Testis (tissue), 3 donors: ENCODE results near the gene SMYD3. TPM values are rescaled to one million over a fixed set of nuclear protein-coding genes. Genes with fewer than 3 reads are reported as not detected.

Experiments used
- DNase-seq: peaks from one replicate; pipeline ENCODE4 v3.0.0-alpha.2; 2019
- H3K27ac ChIP-seq, 2 donors: fragments of 200-600 bp; sonication (generic); one replicate each; pipeline ENCODE4 v1.5.1; 2019
- H3K27me3 ChIP-seq: fragments of 200-600 bp; sonication (generic); one replicate; pipeline ENCODE4 v1.5.1; 2019
- H3K36me3 ChIP-seq: fragments of 200-600 bp; sonication (generic); one replicate; pipeline ENCODE4 v1.5.1; 2017; ENCODE audit warnings: low read depth; ENCODE audit errors: missing control alignments
- H3K4me1 ChIP-seq: fragments of 200-600 bp; sonication (generic); one replicate; pipeline ENCODE4 v1.5.1; 2019
- H3K4me3 ChIP-seq, 2 donors: fragments of 200-600 bp; sonication (generic); one replicate each; pipeline ENCODE4 v1.5.1; 2017 to 2019
- H3K9me3 ChIP-seq: fragments of 200-600 bp; sonication (generic); one replicate; pipeline ENCODE4 v1.5.1; 2017
- CTCF ChIP-seq, 3 experiments: fragments of 450-650 bp in 2 of 3; fragments of 200-600 bp in 1 of 3; sonication (generic) in 1 of 3; IDR thresholded peaks; one replicate each; pipeline ENCODE4 v1.5.1; 2016 to 2019; ENCODE audit warnings: antibody characterized with exemption in 3 of 3, mild to moderate bottlenecking in 2 of 3, moderate library complexity in 1 of 3
- POLR2A ChIP-seq: fragments of 450-650 bp; IDR thresholded peaks from one replicate; pipeline ENCODE4 v1.6.1; 2017; ENCODE audit warnings: antibody characterized with exemption, mild to moderate bottlenecking, moderate library complexity
- WGBS, 2 donors: methylation state at CpG; one replicate each; pipeline ENCODE4 v1.1.5; 2018; 5-methylcytosine and 5-hydroxymethylcytosine counted together
- intact Hi-C: fragments of 100-400 bp; cut with DNase I; formaldehyde crosslinking; loops from one replicate; pipeline ENCODE4 v1.15.1; 2023; ENCODE audit warnings: low total_unique reads
- polyA plus RNA-seq: library from polyadenylated mRNA; stranded (reverse); fragments of 350-450 nt; fragmentation: Illumina TruSeq; extraction: RNeasy Lipid Tissue Mini Kit (QIAGEN cat#74804); gene quantifications from one replicate; pipeline ENCODE4 v1.2.3, GENCODE V29; 2014; ENCODE audit warnings: low read depth, low replicate concordance; ENCODE audit not compliant: insufficient read depth
- total RNA-seq, 2 donors: library from RNA; depleted of rRNA; stranded (reverse); fragments of >200 nt; gene quantifications; one replicate each; pipeline ENCODE4 v1.2.3, GENCODE V29; 2016

The SMYD3 gene
- total and polyA plus RNA-seq, 3 donors from 2014 or later = 23.0 to 38.8 (median 38.7) TPM

GRCh38 chr1:246099570-246099969 lies 407.5 kb downstream of the SMYD3 start:
- Histone ChIP-seq H3K27ac (no peak overlapping the region), H3K36me3 (no peaks in the 10 kb centered on the region), H3K4me1 (peaks cover 10% of the 10 kb centered on the region), H3K4me3 (no peak overlapping the region), H3K27me3 (no peaks in the 10 kb centered on the region), H3K9me3 (no peaks in the 10 kb centered on the region)
- 85 to 90% methylated on average over 3 of the region's 3 CpGs for WGBS, 2 donors
- no peak for DNase-seq
- TF ChIP-seq POLR2A = no peak
- no peak for TF ChIP-seq CTCF (IDR thresholded peaks at IDR 0.05)
- intact Hi-C loops = no loop called here

- TF ChIP-seq POLR2A (no peak), CTCF (IDR thresholded peaks at IDR 0.05) (no peak)
- intact Hi-C loops = no loop called here
- Histone ChIP-seq H3K4me1 (peaks cover 10% of the 10 kb centered on the region), H3K36me3 (no peaks in the 10 kb centered on the region), H3K9me3 (no peaks in the 10 kb centered on the region), H3K4me3 (no peak overlapping the region), H3K27me3 (no peaks in the 10 kb centered on the region), H3K27ac (no peak overlapping the region)
- 71 to 72% methylated on average over 5 of the region's 5 CpGs for WGBS, 2 donors
- no peak for DNase-seq
Observed at GRCh38 chr1:246096356-246096755, 410.7 kb downstream of the SMYD3 start.

- Histone ChIP-seq H3K27ac (no peak overlapping the region), H3K36me3 (no peaks in the 10 kb centered on the region), H3K4me3 (no peak overlapping the region), H3K9me3 (no peaks in the 10 kb centered on the region), H3K4me1 (peaks cover 10% of the 10 kb centered on the region), H3K27me3 (no peaks in the 10 kb centered on the region)
- intact Hi-C loops = no loop called here
- TF ChIP-seq CTCF (IDR thresholded peaks at IDR 0.05) (no peak), POLR2A (no peak)
- 72 to 75% methylated on average over 6 of the region's 6 CpGs for WGBS, 2 donors
- DNase-seq = no peak
Observed at GRCh38 chr1:246095443-246095842, 411.6 kb downstream of the SMYD3 start.

GRCh38 chr1:246093230-246093629 lies 413.8 kb downstream of the SMYD3 start:
- intact Hi-C loops = no loop called here
- H3K9me3 ChIP-seq = no peaks in the 10 kb centered on the region
- H3K36me3 ChIP-seq = no peaks in the 10 kb centered on the region
- 94 to 98% methylated on average over 4 of the region's 4 CpGs for WGBS, 2 donors
- DNase-seq = no peak
- H3K27me3 ChIP-seq = no peaks in the 10 kb centered on the region
- H3K27ac ChIP-seq = no peak overlapping the region
- TF ChIP-seq CTCF (IDR thresholded peaks at IDR 0.05) = no peak
- TF ChIP-seq POLR2A = no peak
- H3K4me3 ChIP-seq = no peak overlapping the region
- H3K4me1 ChIP-seq = peaks cover 10% of the 10 kb centered on the region

GRCh38 chr1:246092136-246092535 lies 414.9 kb downstream of the SMYD3 start:
- DNase-seq = no peak
- Histone ChIP-seq H3K27ac (no peak overlapping the region), H3K4me3 (no peak overlapping the region), H3K27me3 (no peaks in the 10 kb centered on the region), H3K4me1 (peaks cover 10% of the 10 kb centered on the region), H3K36me3 (no peaks in the 10 kb centered on the region), H3K9me3 (no peaks in the 10 kb centered on the region)
- intact Hi-C loops = no loop called here
- TF ChIP-seq CTCF (IDR thresholded peaks at IDR 0.05) = no peak
- no peak for TF ChIP-seq POLR2A
- 85 to 92% methylated on average over 4 of the region's 4 CpGs for WGBS, 2 donors
